GM18508 (cell line): ENCODE results near the gene CSK.
"Not testable (repeated sequence)": the region's sequence is repeated elsewhere in the genome, so short reads cannot be mapped to it uniquely, and the experiment has no call there.

ENCODE experiments used
- ATAC-seq: cut with Tn5 transposase; IDR thresholded peaks from one replicate; pipeline ENCODE4 v1.9.1; 2021; ENCODE audit warnings: moderate number of reproducible peaks; ENCODE audit not compliant: insufficient read depth, unreplicated experiment

Gene CSK

GRCh38 chr15:74786081-74786480 is 4.2 kb downstream of the CSK start:
- ATAC-seq: not testable (repeated sequence)

- no peak for ATAC-seq
Observed at GRCh38 chr15:74786551-74787165, 4.8 kb downstream of the CSK start.

- peak; percentile 28 for ATAC-seq
Observed at GRCh38 chr15:74787251-74788041, 5.6 kb downstream of the CSK start.

GRCh38 chr15:74788042-74788682 is 6.3 kb downstream of the CSK start:
- no peak for ATAC-seq

- no peak for ATAC-seq
Observed at GRCh38 chr15:74788683-74789151, 6.8 kb downstream of the CSK start.

GRCh38 chr15:74789171-74789631 is 7.3 kb downstream of the CSK start:
- ATAC-seq: no peak

GRCh38 chr15:74789741-74790079 is 7.8 kb downstream of the CSK start:
- ATAC-seq: no peak

- ATAC-seq: no peak
Observed at GRCh38 chr15:74790080-74790916, 8.4 kb downstream of the CSK start.

GRCh38 chr15:74791007-74791406 is 9.1 kb downstream of the CSK start:
- no peak for ATAC-seq

- ATAC-seq: no peak
Observed at GRCh38 chr15:74791667-74792066, 9.8 kb downstream of the CSK start.

- no peak for ATAC-seq
Observed at GRCh38 chr15:74792227-74793016, 10.5 kb downstream of the CSK start.

GRCh38 chr15:74793135-74794028 is 11.5 kb downstream of the CSK start:
- ATAC-seq: no peak

- ATAC-seq: no peak
Observed at GRCh38 chr15:74794248-74794969, 12.5 kb downstream of the CSK start.

GRCh38 chr15:74794970-74795349 is 13.1 kb downstream of the CSK start:
- ATAC-seq: no peak

GRCh38 chr15:74795966-74796625 is 14.2 kb downstream of the CSK start:
- ATAC-seq: no peak

GRCh38 chr15:74798388-74799254 is 16.7 kb downstream of the CSK start:
- no peak for ATAC-seq
